ENCODE data around the gene VAT1.

GRCh38 chr17:42999003-42999525 lies 23.1 kb downstream of the VAT1 start:
- no peak for TF ChIP-seq CTCF (IDR thresholded peaks at IDR 0.05)
- TF ChIP-seq EZH2 (IDR thresholded peaks at IDR 0.05; ENCODE audit: borderline replicate concordance, insufficient read depth, low read depth, low read length, poor library complexity, severe bottlenecking), result no peak

All from B cell (primary cell).